Glutamatergic neuron (in vitro differentiated cells): Measurements from ENCODE around the gene ZMIZ1. TPM values are rescaled to one million over a fixed set of nuclear protein-coding genes. Genes with fewer than 3 reads are reported as not detected.
"Not testable (repeated sequence)": the region's sequence is repeated elsewhere in the genome, so short reads cannot be mapped to it uniquely, and the experiment has no call there.

ENCODE experiments used
- DNase-seq: peaks from one replicate; pipeline ENCODE4 v3.0.0; 2022
- H3K27ac Mint-ChIP-seq: one replicate; pipeline ENCODE4 v1.8.0; 2020; ENCODE audit warnings: mild to moderate bottlenecking, mixed read lengths, inconsistent platforms; ENCODE audit not compliant: unreplicated experiment
- H3K27me3 Mint-ChIP-seq: one replicate; pipeline ENCODE4 v1.8.0; 2020; ENCODE audit warnings: mild to moderate bottlenecking, moderate library complexity, mixed read lengths, inconsistent platforms; ENCODE audit not compliant: unreplicated experiment
- H3K36me3 Mint-ChIP-seq: one replicate; pipeline ENCODE4 v1.8.0; 2020; ENCODE audit warnings: mild to moderate bottlenecking, mixed read lengths, inconsistent platforms; ENCODE audit not compliant: unreplicated experiment
- H3K4me1 Mint-ChIP-seq: one replicate; pipeline ENCODE4 v1.8.0; 2020; ENCODE audit warnings: mild to moderate bottlenecking, low read depth, mixed read lengths, inconsistent platforms; ENCODE audit not compliant: unreplicated experiment
- H3K4me3 Mint-ChIP-seq: one replicate; pipeline ENCODE4 v1.8.0; 2020; ENCODE audit warnings: mild to moderate bottlenecking, mixed read lengths, inconsistent platforms; ENCODE audit not compliant: unreplicated experiment
- H3K9me3 Mint-ChIP-seq: one replicate; pipeline ENCODE4 v1.8.0; 2020; ENCODE audit warnings: mild to moderate bottlenecking, moderate library complexity, mixed read lengths, inconsistent platforms; ENCODE audit not compliant: unreplicated experiment
- CTCF ChIP-seq: fragments of 200-600 bp; sonication (generic); IDR thresholded peaks from one replicate; pipeline ENCODE4 v1.5.0; 2021; ENCODE audit not compliant: partially characterized antibody, unreplicated experiment
- total RNA-seq: library from RNA; stranded (reverse); fragmentation: NEBNext Ultra II Directional; extraction: Animal tissue kit (Norgen Biotek cat#: 25700); gene quantifications from one replicate; pipeline ENCODE4 v1.2.1, GENCODE V29; 2021; ENCODE audit not compliant: unreplicated experiment

The ZMIZ1 gene
- total RNA-seq, 1 donor from 2014 or later, result 230 TPM

DNA sequence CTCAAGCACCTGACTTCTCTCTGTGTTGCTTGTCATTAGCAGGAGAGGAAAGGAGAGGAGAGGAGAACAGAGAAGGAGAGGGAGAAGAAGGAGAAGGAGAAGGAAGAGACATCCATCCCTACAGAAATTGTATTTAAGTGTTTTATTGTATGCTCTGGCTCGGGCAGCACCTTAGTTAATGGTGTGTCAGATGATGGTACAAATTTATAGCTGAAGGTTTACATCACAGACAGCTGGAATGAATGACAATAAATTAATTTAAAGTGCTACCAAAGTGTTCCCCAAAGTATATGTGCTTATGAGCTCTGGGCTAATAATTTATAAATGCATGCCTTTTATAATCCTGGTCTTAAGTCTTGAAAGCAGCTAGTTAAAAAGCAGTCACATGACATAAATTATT lies 38.1 kb upstream of the ZMIZ1 start:
- Mint-ChIP-seq H3K36me3 (no peaks in the 10 kb centered on the region), H3K27me3 (peaks cover 13% of the 10 kb centered on the region), H3K9me3 (peaks cover 11% of the 10 kb centered on the region), H3K4me1 (peaks cover 10% of the 10 kb centered on the region), H3K4me3 (no peak overlapping the region), H3K27ac (no peak overlapping the region)
- no peak for DNase-seq
- TF ChIP-seq CTCF, result no peak

DNA sequence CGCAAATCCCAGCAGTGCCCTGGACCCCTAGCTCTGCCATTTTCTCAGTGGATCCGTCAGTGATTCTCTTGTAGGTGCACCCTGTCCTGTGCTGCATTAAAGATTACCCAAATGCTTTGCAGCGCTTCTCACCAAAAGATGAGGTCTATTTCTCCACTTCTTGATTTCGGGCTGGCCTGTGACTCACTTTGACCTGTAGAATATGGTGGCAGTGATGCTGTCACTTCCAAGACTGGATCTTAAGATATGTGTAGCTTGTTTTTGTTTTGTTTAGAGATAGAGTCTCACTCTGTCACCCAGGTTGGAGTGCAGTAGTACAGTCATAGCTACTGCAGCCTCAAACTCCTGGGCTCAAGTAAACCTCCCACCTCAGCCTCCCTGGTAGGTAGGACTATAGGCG lies 37.0 kb upstream of the ZMIZ1 start:
- peaks cover 11% of the 10 kb centered on the region for H3K27me3 Mint-ChIP-seq

GRCh38 chr10:79034271-79034876 lies 34.4 kb upstream of the ZMIZ1 start:
- Mint-ChIP-seq H3K27ac (no peak overlapping the region), H3K36me3 (no peaks in the 10 kb centered on the region), H3K4me1 (peaks cover 16% of the 10 kb centered on the region), H3K4me3 (no peak overlapping the region), H3K27me3 (peaks cover 6% of the 10 kb centered on the region), H3K9me3 (peaks cover 6% of the 10 kb centered on the region)
- no peak for TF ChIP-seq CTCF
- no peak for DNase-seq

More for the DNA sequence above, 37.0 kb upstream of the ZMIZ1 start:
- H3K4me3 Mint-ChIP-seq, result no peak overlapping the region
- H3K36me3 Mint-ChIP-seq, result no peaks in the 10 kb centered on the region
- H3K9me3 Mint-ChIP-seq, result peaks cover 7% of the 10 kb centered on the region
- no peak for DNase-seq
- no peak for TF ChIP-seq CTCF
- peaks cover 6% of the 10 kb centered on the region for H3K4me1 Mint-ChIP-seq
- H3K27ac Mint-ChIP-seq, result no peak overlapping the region

DNA sequence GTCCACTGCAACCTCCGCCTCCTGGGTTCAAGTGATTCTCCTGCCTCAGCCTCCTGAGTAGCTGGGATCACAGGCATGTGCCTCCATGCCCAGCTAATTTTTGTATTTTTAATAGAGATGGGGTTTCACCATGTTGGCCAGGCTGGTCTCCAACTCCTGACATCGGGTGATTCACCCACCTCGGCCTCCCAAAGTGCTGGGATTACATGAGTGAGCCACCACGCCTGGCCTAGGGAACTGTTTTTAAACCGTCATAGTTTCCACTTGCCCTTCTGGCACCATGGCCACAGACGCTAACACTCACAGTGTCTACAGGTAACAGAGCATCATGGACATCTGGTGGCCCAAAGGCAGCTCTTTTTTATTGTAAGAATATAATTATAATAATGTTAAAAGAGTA lies 32.4 kb upstream of the ZMIZ1 start:
- H3K36me3 Mint-ChIP-seq, H3K9me3 Mint-ChIP-seq, H3K27me3 Mint-ChIP-seq, H3K4me3 Mint-ChIP-seq, DNase-seq, H3K27ac Mint-ChIP-seq: not testable (repeated sequence)
- peaks cover 16% of the 10 kb centered on the region for H3K4me1 Mint-ChIP-seq

DNA sequence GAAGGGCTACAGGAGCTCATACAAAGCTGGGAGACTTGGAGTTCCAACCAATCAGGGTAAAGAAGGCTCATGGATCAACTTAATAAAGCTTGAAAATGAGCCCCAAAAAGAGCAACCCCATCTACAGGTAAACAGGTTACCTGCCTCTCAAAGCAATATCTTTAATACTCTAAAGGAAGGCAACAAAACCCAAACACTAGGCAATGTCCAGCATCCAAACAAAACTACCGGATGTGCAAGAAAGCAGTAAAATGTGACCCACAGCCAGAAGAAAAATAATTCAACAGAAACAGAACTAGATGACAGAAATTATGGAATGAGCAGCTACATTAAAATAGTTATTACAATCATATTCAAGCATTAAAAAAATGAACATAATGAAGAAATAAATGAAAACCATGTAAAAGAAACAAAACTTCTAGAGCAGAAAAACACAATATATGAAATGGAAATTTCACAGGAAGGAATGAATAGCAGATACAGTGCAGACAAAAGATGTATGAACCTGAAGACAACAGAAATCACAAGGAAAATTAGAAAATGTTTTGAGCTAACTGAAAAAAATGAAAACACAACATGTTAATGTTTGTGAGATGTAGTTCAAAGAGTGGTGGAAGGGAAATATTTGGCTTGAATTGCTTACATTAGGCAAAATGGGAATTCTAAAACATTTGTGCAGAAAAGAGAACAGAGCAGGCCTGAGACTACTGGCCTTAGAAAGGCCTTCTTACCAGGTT lies 30.5 kb upstream of the ZMIZ1 start:
- Mint-ChIP-seq H3K4me1 (peaks cover 17% of the 10 kb centered on the region), H3K4me3 (peak overlapping the region; percentile 9), H3K27me3 (peaks cover 6% of the 10 kb centered on the region), H3K9me3 (peaks cover 3% of the 10 kb centered on the region), H3K36me3 (no peaks in the 10 kb centered on the region), H3K27ac (peak overlapping the region; percentile 72)
- no peak for DNase-seq
- no peak for TF ChIP-seq CTCF
